ACHN (cell line): ENCODE results near the gene OR1S1.
"Not testable (repeated sequence)": the region's sequence is repeated elsewhere in the genome, so short reads cannot be mapped to it uniquely, and the experiment has no call there.

Experiments
- DNase-seq: peaks from one replicate; pipeline ENCODE4 v3.0.0-alpha.2; 2015
- in situ Hi-C: cut with HindIII; loops from 2 replicates; pipeline ENCODE4 v1.10.0; 2017; ENCODE audit warnings: low sequenced_read_pairs, low pct_ligation_motif_present, low pct_unique_long_range_greater_than_20kb

OR1S1 gene

DNA sequence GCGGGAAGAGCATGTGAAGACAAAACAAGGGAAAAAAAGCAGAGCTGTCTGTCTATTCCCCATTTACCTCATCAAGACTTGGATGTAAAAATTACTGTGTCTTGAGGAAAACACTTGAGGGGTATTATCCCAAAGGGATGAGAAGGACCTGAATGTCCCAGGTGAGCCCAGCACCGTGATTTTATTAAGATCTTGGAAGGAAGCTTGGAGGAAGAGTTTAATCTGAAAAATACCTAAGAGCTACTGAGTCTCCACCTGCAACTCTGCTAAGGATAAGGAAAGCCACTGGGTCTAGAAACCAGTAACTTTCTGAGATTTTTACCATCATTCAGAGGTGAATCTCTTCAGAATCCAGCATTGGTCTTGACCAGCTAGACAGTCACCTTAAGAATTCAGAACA is at the start of gene OR1S1:
Gene OR1S1, plus strand, starts transcription at position 301 of the 400 bp plus-strand sequence.
- in situ Hi-C loops, DNase-seq: not testable (repeated sequence)

DNA sequence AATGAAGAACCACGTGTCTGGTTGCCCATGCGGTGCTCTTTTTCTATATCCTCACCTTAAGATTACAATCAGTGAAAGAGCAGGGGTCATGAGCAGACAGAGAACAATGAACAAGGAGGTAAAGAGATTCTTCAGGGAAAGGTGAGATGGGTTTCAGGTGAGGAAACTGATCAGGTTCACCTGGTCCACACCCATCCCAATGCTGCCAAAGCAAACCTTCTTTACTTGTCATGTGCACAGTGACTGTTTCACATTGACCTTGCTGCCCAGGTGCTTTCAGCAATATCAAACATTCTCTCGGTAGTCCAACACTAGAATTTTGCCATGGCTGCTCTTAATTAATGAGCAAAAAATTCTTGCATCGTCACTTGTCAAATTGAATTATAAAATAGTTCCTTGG is 48.1 kb upstream of the OR1S1 start:
- in situ Hi-C loops, result no loop called here

DNA sequence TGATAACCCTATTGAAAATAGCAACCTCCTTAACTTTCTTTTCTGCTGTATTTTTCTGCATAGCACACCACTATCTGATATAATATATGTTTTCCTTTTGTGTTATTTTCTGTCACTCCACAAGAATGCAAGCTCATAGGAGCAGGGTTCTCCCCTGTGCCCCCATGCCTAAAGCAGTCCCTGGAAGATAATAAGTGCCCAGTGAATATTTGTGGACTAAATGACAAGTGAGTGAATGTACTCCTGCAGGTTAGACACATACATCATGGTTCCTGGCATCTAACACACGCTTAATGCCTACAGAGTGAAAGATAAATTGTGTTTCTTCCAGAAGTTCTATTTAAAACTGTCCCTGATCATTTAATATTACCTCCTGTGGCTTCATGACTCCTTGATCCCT is 47.5 kb upstream of the OR1S1 start:
- DNase-seq, result no peak
- in situ Hi-C loops, result no loop called here

More for the DNA sequence above, 48.1 kb upstream of the OR1S1 start:
- no peak for DNase-seq

DNA sequence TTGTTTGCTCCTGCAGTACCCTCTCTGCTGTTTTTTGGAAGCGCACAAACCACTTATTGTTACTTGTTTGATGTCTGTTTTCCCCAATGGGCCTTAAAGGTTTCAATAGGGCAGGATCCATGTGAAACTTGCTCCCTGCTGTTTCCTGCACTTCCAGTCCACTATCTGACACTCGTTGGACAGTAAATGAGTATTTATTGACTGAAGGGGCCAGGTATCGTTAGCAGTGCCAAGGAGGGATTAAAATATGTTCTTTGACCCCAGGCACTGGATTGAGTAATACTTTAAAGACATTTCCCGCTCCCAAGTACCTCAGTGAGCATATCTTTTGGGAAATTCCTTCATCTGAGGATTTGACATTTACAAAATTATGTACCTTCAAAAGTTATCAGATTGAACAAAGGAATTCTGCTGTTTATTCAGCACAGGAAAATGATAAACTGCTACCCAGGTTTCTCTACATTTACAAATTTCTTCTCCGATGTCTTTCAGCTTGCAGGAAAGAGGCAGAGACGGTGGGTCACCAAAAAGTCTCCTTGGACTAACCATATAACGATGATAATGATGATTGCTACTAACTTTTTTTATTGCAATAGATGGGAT is 46.9 kb upstream of the OR1S1 start:
- no peak for DNase-seq
- in situ Hi-C loops, result no loop called here

DNA sequence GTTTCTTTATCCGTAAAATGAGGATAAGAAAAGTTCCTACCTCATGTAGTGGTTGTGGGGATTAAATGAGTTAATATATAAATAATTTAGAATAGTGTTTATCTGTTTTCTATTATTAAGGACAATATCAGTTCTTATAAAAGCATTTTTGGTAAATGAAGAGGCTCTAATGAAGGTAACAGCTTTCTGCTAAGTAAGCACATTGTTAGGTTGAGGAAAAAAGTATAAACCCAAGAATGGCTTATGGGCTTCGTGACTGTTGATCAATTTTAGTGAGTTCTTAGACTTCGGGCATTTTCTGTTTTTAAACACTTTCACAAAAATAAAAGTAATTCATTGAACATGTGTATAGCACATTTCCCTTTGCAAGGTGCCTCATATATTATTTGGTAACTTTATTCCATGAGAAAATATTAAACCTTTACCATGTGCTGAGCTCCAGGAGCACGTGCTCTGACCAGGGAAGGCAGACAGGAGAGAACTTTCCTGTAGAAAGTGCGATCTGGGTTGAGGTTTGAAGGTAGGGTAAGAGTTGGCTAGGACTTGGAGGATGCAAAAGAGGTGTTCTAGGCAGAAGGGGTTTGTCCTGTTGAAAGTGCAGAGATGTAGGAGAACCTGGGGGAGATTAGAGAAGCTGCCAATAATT is 35.0 kb upstream of the OR1S1 start:
- no peak for DNase-seq
- in situ Hi-C loops, result no loop called here

DNA sequence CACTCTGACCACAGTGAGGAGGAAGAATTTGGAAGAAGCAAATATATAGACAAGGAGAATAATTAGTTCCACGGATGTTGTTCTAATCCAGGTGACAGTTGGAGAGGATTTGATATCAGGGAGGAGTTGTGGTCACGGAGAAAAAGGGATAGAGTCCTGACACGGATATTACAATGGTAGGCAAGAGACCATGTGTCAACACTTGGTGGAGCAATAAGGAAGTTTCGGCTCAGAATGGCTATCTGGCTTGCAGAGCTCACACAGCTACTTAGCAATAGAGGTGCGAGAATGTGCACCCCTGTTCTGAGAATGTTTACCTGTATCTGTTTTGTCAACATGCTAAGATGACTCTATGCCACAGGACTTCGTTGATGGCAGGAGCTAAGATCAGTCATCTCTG is 34.1 kb upstream of the OR1S1 start:
- no peak for DNase-seq
- in situ Hi-C loops, result no loop called here

DNA sequence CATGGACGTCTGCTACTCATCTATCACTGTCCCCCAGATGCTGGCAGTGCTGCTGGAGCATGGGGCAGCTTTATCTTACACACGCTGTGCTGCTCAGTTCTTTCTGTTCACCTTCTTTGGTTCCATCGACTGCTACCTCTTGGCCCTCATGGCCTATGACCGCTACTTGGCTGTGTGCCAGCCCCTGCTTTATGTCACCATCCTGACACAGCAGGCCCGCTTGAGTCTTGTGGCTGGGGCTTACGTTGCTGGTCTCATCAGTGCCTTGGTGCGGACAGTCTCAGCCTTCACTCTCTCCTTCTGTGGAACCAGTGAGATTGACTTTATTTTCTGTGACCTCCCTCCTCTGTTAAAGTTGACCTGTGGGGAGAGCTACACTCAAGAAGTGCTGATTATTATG is 32.9 kb upstream of the OR1S1 start:
- in situ Hi-C loops, result no loop called here
- no peak for DNase-seq

DNA sequence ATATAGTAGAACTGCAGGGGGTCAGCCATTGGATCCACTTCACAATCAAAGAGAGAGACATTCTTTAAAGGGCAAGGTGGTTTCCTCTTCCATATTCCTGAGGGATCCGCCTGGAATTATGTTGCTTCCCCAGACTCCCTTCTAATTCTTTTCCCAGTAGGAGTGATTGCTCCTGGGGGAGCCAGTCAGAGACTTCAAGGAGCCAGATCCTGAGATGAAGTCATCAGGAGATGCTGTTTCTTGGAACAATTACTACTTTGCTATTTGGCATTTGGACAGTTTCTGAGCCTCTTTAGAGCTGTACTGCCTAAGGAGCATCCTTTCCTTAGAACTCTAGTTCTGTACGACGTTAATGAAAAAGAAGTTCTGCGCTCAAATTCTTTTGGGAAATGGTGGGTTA is 25.6 kb upstream of the OR1S1 start:
- in situ Hi-C loops, result no loop called here
- no peak for DNase-seq

DNA sequence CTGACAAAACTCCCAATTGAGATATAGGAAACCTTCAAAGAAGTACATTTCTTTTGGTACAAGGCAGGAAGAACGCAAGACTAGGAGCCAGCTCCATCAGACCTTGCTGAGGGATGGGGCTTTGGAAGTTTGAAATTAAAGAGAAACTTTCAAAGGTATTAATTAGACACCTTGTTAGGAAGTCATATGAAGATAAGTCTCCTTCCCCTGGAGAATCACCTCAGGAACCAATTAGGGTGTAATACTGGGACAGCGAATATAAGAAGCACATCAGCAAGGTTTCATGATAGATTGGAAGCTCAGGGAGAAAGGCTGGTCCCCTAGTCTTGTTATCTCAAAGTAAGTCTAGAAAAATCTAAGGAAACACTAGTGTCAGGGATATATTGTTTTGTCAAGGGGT is 23.8 kb upstream of the OR1S1 start, which contains the start of gene OR9Q2:
Gene OR9Q2, plus strand, starts transcription at position 301 of the 400 bp plus-strand sequence. CDS start 1,421 bp downstream, outside the sequence.
- in situ Hi-C loops, result no loop called here
- no peak for DNase-seq

DNA sequence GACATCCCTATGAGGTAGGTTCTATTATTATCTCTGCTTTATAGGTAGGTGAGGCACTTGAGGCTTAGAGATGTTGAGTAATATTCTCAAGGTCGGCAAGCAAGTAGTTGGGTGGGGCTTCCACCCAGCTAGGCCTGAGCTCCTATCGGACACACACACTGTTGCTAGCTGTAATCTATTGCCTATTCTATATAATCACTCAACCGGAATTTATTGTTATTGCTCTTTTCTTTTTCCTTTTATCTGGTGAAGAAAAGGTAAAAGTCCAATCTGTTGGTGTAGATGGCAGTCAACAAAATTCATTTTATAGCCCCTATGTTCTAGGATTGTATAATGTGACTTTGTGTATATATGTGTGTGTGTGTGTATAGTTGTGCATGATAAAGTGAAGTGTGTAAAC is 20.3 kb upstream of the OR1S1 start:
- no peak for DNase-seq
- in situ Hi-C loops, result no loop called here

DNA sequence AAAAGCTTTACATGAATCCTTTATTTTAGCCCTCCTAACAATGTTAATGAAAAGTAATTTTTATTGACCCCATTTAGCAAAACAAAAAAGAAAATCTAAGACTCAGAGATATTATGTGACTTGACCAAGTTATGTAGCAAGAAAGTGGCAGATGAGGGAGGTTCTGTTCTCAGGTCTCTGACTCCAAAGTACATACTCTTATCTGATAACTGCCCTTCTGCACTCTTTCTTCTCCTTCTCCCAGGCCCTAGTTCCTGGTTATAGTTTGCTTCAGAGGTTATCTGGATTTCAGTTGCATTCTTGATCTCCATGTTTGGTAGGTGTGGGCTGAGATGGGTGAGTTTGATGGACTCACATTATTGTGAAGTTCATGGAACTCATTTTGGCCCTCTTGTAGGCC is 19.1 kb upstream of the OR1S1 start:
- no peak for DNase-seq
- in situ Hi-C loops, result no loop called here

DNA sequence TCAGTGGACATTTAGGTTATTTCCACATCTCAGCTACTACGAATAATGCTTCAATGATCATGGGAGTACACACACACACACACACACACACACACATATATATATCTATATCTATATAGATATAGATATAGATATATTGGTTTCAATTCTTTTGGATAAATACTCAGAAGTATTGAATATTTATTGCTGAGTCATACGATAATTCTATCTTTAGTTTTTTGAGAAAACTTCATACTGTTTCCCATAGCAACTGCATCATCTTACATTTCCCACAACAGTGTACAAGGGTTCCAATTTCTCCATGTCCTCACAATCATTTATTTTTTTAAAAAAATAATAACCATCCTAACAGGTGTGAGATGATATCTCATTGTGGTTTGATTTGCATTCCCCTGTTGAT is 16.6 kb upstream of the OR1S1 start:
- in situ Hi-C loops, result no loop called here
- no peak for DNase-seq

DNA sequence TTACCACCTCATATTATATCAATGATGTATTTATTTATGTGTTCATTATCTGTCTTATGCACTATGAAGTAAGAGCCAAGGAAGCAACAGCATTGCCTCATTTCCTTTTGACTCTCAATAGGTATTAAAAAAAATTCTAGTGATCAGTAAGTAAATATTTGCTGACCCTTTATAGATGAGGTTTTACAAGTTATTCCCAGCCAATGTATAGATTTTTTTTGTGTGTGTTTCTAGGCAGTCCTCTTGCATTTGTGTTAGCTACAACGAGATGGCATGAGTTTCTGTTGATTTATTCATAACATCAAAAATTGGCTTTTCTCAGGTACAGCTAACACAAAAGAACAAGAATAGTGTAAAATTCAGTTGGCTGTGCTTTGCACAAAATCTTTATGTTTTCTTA is 13.2 kb upstream of the OR1S1 start:
- in situ Hi-C loops, result no loop called here
- no peak for DNase-seq

DNA sequence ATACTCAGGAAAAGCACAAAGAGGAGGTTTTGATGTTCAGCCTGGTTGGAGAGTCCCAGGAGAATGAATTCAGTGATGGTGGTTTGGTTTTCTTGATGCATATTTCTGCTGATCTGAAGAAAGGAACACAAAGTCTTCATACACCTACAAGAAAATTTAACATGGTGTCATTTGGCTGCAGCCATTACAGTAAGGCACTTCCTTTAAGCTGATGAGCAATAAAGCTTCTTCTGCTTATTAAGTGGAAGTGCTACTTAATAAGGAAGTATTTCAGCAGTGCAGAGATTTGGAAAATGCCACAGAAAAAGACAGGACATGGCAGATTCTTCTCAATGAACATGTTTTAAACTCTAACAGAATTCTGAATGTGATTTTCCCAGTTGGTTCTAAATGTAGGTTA is 8.5 kb upstream of the OR1S1 start, which contains the start of gene OR1S2:
Gene OR1S2, minus strand, starts transcription at position 101 of the 400 bp plus-strand sequence. Its CDS starts 0 bp downstream, at position 101.
- in situ Hi-C loops, result no loop called here
- no peak for DNase-seq

DNA sequence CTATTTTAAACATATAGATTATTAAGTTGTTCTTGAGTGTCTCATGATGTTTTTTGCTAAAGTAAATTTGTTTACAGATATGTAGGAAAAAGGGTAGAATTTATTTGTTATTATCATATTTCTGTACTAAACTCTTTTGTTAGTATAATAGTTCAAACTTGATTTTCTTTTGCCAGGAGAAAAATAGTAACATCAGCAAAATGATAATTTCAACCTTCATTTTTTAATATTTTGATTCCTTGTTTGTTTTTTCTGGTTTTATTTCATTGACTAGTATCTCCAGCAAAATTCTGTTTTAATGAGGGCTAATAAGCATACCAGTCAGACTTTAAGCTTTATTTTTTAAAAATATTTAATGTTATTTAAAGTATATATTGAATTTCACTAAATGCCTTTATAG is 4.0 kb downstream of the OR1S1 start:
- in situ Hi-C loops, result no loop called here
- no peak for DNase-seq

DNA sequence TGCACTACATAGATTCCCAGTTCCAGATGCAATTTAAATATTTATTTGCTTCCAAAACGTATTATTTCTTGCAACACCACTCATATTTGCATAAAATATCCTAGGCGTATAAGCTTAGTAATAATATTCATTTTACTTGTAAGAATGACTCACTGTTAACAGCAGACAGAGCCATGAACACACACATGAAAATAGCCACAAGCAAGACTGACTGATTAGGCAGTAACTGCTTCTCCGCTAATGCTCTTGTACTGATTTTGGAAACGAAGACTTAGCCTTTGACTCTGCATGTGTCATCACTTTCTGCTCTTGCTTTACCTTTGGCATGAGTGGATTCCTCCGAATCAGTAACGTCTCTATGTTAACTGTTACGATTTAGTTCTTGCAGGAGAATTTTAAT is 10.2 kb downstream of the OR1S1 start:
- no peak for DNase-seq
- in situ Hi-C loops, result no loop called here

DNA sequence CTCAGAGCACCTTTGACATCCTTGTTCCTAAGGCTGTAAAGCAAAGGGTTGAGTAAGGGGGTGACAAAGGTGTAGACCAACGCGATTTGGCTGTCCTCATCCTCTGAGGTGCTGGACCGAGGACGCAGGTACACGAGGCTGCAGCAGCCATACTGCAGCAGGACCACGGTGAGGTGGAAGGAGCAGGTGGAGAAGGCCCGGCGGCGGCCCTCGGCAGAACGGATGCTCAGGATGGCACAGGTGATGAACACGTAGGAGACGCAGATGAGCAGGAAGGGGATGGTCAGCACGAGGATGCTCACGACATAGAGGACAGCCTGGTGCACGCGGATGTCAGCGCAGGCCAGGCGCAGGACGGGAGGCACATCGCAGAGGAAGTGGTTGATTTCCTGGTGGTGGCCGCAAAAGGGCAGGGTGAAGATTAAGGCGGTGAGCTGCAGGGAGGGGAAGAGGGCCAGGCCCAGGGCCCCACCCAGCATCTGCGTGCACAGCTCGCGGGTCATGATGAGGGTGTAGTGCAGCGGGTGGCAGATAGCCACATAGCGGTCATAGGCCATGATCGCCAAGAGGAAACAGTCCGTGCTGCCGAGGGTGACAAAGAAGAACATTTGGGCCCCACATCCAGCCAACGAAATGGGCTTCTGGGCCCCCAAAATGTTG is 15.6 kb downstream of the OR1S1 start:
- DNase-seq, result no peak
- in situ Hi-C loops, result no loop called here

DNA sequence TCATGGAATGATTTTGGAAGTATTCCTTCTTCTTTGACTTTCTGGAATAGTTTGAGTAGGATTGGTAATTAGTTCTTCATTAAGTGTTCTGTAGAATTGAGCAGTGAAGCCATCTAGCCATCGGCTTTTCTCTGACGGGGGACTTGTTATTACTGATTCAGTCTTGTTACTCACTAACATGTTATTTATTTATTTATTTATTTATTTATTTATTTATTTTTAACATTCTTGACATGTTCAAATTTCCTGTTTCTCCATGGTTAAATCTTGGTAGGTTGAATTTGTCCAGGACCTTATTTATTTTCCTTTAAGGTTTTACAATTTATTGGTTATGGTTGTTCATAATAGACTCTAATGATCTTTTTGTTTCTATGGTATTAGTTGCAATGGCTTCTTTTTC is 31.4 kb downstream of the OR1S1 start:
- DNase-seq, result no peak
- in situ Hi-C loops, result no loop called here

DNA sequence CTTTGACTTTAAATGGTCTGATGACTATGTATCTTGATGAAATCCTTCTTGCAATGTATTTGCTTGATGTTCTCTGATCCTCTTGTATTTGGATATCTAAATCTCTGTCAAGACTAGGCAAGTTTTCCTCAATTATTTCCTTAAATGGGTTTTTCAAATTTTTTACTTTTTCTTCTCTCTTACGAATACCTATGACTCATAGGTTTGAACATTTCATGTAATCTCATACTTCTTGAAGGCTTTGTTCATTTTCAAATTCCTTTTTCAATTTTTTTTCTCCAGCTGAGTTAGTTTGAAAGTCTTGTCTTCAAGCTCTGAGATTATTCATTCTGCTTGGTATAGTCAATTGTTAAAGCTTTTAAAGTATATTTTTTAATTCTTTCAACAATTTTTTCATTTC is 42.4 kb downstream of the OR1S1 start:
- no peak for DNase-seq
- in situ Hi-C loops, result no loop called here

DNA sequence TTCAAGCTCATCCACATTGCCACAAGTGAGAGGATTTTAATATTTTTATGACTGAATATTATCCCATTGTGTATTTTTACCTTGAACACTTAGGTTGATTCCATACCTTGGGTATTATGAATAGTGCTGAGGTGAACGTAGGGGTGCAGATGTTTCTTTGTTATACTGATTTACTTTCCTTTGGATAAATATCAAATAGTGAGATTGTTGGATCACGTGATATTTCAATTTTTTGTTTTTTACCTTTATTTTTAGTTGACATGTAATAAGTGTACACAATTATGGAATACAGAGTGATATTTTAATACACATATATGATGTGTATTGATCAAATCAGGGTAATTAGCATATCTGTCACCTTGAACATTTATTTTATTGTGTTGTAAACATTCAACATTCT is 47.5 kb downstream of the OR1S1 start:
- in situ Hi-C loops, result no loop called here
- no peak for DNase-seq
